Thyroid gland (tissue), 4 donors: ENCODE data around the gene VPREB1.
"Not testable (repeated sequence)": the region's sequence is repeated elsewhere in the genome, so short reads cannot be mapped to it uniquely, and the experiment has no call there.

ENCODE experiments used
- POLR2A ChIP-seq, 2 donors: fragments of 450-650 bp; IDR thresholded peaks; one replicate each; pipeline ENCODE4 v1.6.1; 2017; ENCODE audit warnings: antibody characterized with exemption in 2 of 2, mild to moderate bottlenecking in 2 of 2, moderate library complexity in 1 of 2
- TF ChIP-seq, protein P1 (sequence below), 6 experiments: fragments of 200-600 bp in 3 of 6; fragments of 450-650 bp in 3 of 6; sonication (generic) in 3 of 6; IDR thresholded peaks; one replicate each; pipeline ENCODE4 v1.5.1; 2016 to 2019; ENCODE audit warnings: antibody characterized with exemption in 6 of 6, mild to moderate bottlenecking in 2 of 6, inconsistent platforms in 1 of 6, moderate library complexity in 1 of 6

DNA sequence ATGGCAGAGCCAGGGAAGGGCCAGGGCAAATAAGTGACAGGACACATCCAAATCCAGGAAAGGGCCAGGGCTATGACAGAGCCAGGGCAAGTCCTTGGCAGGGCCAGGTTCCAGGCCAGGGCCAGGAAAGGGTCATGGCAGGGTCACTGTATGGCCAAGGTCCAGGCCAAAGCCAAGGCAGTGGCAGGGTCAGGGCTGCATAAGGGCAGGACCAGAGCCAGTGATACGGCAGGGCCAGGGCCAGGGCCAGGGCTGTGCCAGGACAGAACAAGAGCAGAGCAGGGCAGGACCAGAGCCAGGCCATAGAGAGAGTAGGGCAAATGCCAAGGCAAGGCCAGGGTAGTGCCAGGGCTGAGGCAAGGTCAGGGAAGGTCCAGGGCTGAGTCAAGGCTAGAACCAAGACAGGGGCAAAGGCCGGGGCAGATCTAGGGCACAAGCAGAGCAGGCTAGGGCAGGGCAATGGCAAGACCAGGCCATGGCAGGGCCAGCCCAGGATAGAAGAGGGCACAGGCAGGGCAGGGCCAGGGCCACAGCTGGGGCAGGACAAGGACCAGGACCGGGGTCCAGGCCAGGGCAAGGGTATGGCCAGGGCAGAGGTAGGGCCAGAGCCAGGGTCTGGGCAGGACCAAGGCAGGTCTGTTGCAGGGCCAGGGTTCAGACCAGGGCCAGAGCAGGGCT lies 46.7 kb downstream of the VPREB1 start:
- TF ChIP-seq, protein P1, sequence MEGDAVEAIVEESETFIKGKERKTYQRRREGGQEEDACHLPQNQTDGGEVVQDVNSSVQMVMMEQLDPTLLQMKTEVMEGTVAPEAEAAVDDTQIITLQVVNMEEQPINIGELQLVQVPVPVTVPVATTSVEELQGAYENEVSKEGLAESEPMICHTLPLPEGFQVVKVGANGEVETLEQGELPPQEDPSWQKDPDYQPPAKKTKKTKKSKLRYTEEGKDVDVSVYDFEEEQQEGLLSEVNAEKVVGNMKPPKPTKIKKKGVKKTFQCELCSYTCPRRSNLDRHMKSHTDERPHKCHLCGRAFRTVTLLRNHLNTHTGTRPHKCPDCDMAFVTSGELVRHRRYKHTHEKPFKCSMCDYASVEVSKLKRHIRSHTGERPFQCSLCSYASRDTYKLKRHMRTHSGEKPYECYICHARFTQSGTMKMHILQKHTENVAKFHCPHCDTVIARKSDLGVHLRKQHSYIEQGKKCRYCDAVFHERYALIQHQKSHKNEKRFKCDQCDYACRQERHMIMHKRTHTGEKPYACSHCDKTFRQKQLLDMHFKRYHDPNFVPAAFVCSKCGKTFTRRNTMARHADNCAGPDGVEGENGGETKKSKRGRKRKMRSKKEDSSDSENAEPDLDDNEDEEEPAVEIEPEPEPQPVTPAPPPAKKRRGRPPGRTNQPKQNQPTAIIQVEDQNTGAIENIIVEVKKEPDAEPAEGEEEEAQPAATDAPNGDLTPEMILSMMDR (IDR thresholded peaks at IDR 0.05) = not testable (repeated sequence)
- TF ChIP-seq POLR2A (IDR thresholded peaks at IDR 0.05) = not testable (repeated sequence)
